A673 (cell line): ENCODE results near the gene TRIP13. TPM values are rescaled to one million over a fixed set of nuclear protein-coding genes. Genes with fewer than 3 reads are reported as not detected.

Experiments
- BruUV-seq: library from RNA; stranded (reverse); fragments of 400-500 nt; replicated peaks from 2 replicates; lab custom pipeline; 2021; lab: Mats Ljungman, UMichigan
- CTCF ChIA-PET: fragments of 300-600 bp; sonication (Branson Sonifier 250); formaldehyde crosslinking; loops from one replicate; lab custom pipeline; 2022; ENCODE audit warnings: antibody characterized with exemption; lab: Charles Lee
- POLR2A ChIA-PET: fragments of 300-600 bp; sonication (Branson Sonifier 250); formaldehyde crosslinking; loops from one replicate; lab custom pipeline; 2022; ENCODE audit warnings: antibody characterized with exemption; ENCODE audit not compliant: low non-redundant PET; lab: Charles Lee
- DNase-seq: peaks from one replicate; pipeline ENCODE4 v3.0.0-alpha.2; 2015; ENCODE audit warnings: low spot score
- H3K27ac ChIP-seq: fragments of 200-600 bp; sonication (generic); 2 replicates; pipeline ENCODE4 v1.5.1; 2016; ENCODE audit warnings: mixed run types, low read depth, mild to moderate bottlenecking, mixed read lengths, antibody characterized with exemption, low read length; ENCODE audit not compliant: poor library complexity, severe bottlenecking
- H3K27me3 ChIP-seq: fragments of 200-600 bp; sonication (generic); replicated peaks from 2 replicates; pipeline ENCODE4 v1.6.1; 2017; ENCODE audit warnings: mixed run types, low read depth, mild to moderate bottlenecking, mixed read lengths, antibody characterized with exemption, low read length; ENCODE audit not compliant: insufficient read depth, poor library complexity
- H3K36me3 ChIP-seq: fragments of 200-600 bp; sonication (generic); 2 replicates; pipeline ENCODE4 v1.6.1; 2016; ENCODE audit warnings: mixed run types, mild to moderate bottlenecking, mixed read lengths, antibody characterized with exemption, low read length; ENCODE audit not compliant: insufficient read depth, poor library complexity, severe bottlenecking
- H3K4me1 ChIP-seq: fragments of 200-600 bp; sonication (generic); 2 replicates; pipeline ENCODE4 v1.6.1; 2017; ENCODE audit warnings: mixed run types, mild to moderate bottlenecking, mixed read lengths, antibody characterized with exemption, low read length; ENCODE audit not compliant: insufficient read depth, poor library complexity, severe bottlenecking
- H3K4me3 ChIP-seq: fragments of 200-600 bp; sonication (generic); 2 replicates; pipeline ENCODE4 v1.5.1; 2016; ENCODE audit warnings: low read depth, mixed run types, mild to moderate bottlenecking, mixed read lengths, low read length; ENCODE audit not compliant: poor library complexity, severe bottlenecking
- H3K9me3 ChIP-seq: fragments of 200-600 bp; sonication (generic); 2 replicates; pipeline ENCODE4 v1.6.1; 2016; ENCODE audit warnings: mixed run types, low read depth, mild to moderate bottlenecking, mixed read lengths, antibody characterized with exemption, low read length; ENCODE audit not compliant: poor library complexity, severe bottlenecking
- CTCF ChIP-seq: fragments of 300-800, 200-600 bp; sonication (generic); conservative IDR thresholded peaks from 2 replicates; pipeline ENCODE4 v1.5.1; 2017; ENCODE audit warnings: low read depth, mild to moderate bottlenecking, antibody characterized with exemption, low read length, moderate library complexity, mixed read lengths
- EZH2 ChIP-seq: fragments of 200-600 bp; sonication (generic); IDR thresholded peaks from 2 replicates; pipeline ENCODE4 v1.6.1; 2017; ENCODE audit warnings: borderline replicate concordance, low read depth, mild to moderate bottlenecking, mixed read lengths, antibody characterized with exemption, low read length; ENCODE audit not compliant: poor library complexity, severe bottlenecking
- intact Hi-C: fragments of 100-400 bp; cut with micrococcal nuclease; formaldehyde crosslinking; loops from one replicate; pipeline ENCODE4 v1.10.0; 2022; ENCODE audit not compliant: unreplicated experiment
- total RNA-seq: library from RNA; stranded (reverse); gene quantifications from 2 replicates; pipeline ENCODE4 v1.2.3, GENCODE V29; 2021

The TRIP13 gene
- total RNA-seq, 1 experiment from 2014 or later: 69.1 TPM

- BruUV-seq: no TSS peak
- Histone ChIP-seq H3K27me3 (peaks cover 4% of the 10 kb centered on the region), H3K36me3 (no peaks in the 10 kb centered on the region), H3K4me3 (no peak overlapping the region), H3K9me3 (no peaks in the 10 kb centered on the region), H3K27ac (no peak overlapping the region), H3K4me1 (peaks cover 21% of the 10 kb centered on the region)
- TF ChIP-seq CTCF (no peak), EZH2 (no peak)
- ChIA-PET CTCF (no interaction called here), POLR2A (no interaction called here)
- no peak for DNase-seq
- intact Hi-C loops: no loop called here
Measured at GRCh38 chr5:944992-945685, 52.5 kb downstream of the TRIP13 start.

GRCh38 chr5:945691-946551 is 53.2 kb downstream of the TRIP13 start:
- ChIA-PET POLR2A (no interaction called here), CTCF (no interaction called here)
- BruUV-seq: no TSS peak
- no peaks in the 10 kb centered on the region for H3K9me3 ChIP-seq
- no peak overlapping the region for H3K4me3 ChIP-seq
- peaks cover 4% of the 10 kb centered on the region for H3K27me3 ChIP-seq
- H3K27ac ChIP-seq: no peak overlapping the region
- no peaks in the 10 kb centered on the region for H3K36me3 ChIP-seq
- intact Hi-C loops: no loop called here
- TF ChIP-seq CTCF (no peak), EZH2 (no peak)
- peaks cover 21% of the 10 kb centered on the region for H3K4me1 ChIP-seq
- no peak for DNase-seq

- ChIA-PET POLR2A (no interaction called here), CTCF (no interaction called here)
- Histone ChIP-seq H3K4me1 (peaks cover 21% of the 10 kb centered on the region), H3K9me3 (no peaks in the 10 kb centered on the region), H3K36me3 (no peaks in the 10 kb centered on the region), H3K27me3 (peaks cover 4% of the 10 kb centered on the region), H3K4me3 (no peak overlapping the region), H3K27ac (no peak overlapping the region)
- intact Hi-C loops: no loop called here
- DNase-seq: no peak
- TF ChIP-seq CTCF (no peak), EZH2 (no peak)
- BruUV-seq: no TSS peak
Measured at GRCh38 chr5:946720-947625, 54.3 kb downstream of the TRIP13 start.
